SK-N-SH treated with all-trans-retinoic acid at 6 μM for 48 hours (cell line): ENCODE results near the gene CHCHD4.

ENCODE experiments used
- ATAC-seq: fragments of 200-7000 bp; cut with Tn5 transposase; 3 replicates; pipeline ENCODE4 v1.9.1; 2020; ENCODE audit warnings: mild to moderate bottlenecking, moderate library complexity
- ARNTL ChIP-seq: fragments of 450-650 bp; formaldehyde crosslinking; IDR thresholded peaks from 2 replicates; pipeline ENCODE4 v1.5.0; 2020; ENCODE audit warnings: low read depth, mild to moderate bottlenecking, moderate library complexity, borderline replicate concordance
- BACH2 ChIP-seq: fragments of 250-450 bp; sonication (Bioruptor Pico); IDR thresholded peaks from 2 replicates; pipeline ENCODE4 v1.9.0; 2021; ENCODE audit warnings: mild to moderate bottlenecking, borderline replicate concordance
- CSDC2 ChIP-seq: fragments of 250-450 bp; sonication (Bioruptor Pico); IDR thresholded peaks from 2 replicates; pipeline ENCODE4 v1.5.0; 2020; ENCODE audit warnings: mild to moderate bottlenecking, moderate library complexity
- ESRRG ChIP-seq: fragments of 250-450 bp; sonication (Bioruptor Pico); IDR thresholded peaks from 2 replicates; pipeline ENCODE4 v1.6.1; 2021; ENCODE audit warnings: mild to moderate bottlenecking
- ISL1 ChIP-seq: fragments of 250-450 bp; sonication (Bioruptor Pico); IDR thresholded peaks from 2 replicates; pipeline ENCODE4 v2.1.2; 2022; ENCODE audit warnings: mild to moderate bottlenecking, moderate library complexity
- OSR1 ChIP-seq: fragments of 250-450 bp; sonication (Bioruptor Pico); IDR thresholded peaks from 2 replicates; pipeline ENCODE4 v1.8.0; 2022; ENCODE audit warnings: moderate library complexity, mild to moderate bottlenecking, inconsistent platforms
- PPARA ChIP-seq: fragments of 250-450 bp; sonication (Bioruptor Pico); IDR thresholded peaks from 2 replicates; pipeline ENCODE4 v1.5.0; 2020; ENCODE audit warnings: mild to moderate bottlenecking, borderline replicate concordance
- RARB ChIP-seq: fragments of 250-450 bp; sonication (Bioruptor Pico); IDR thresholded peaks from 2 replicates; pipeline ENCODE4 v1.8.0; 2021; ENCODE audit warnings: mild to moderate bottlenecking, moderate library complexity
- TCF4 ChIP-seq: fragments of 250-450 bp; sonication (Bioruptor Pico); IDR thresholded peaks from 2 replicates; pipeline ENCODE4 v1.8.0; 2021; ENCODE audit warnings: mild to moderate bottlenecking, moderate library complexity, borderline replicate concordance
- TOX ChIP-seq: fragments of 250-450 bp; sonication (Bioruptor Pico); IDR thresholded peaks from 2 replicates; pipeline ENCODE4 v1.8.0; 2021; ENCODE audit warnings: mild to moderate bottlenecking, moderate library complexity, borderline replicate concordance
- ZC3H10 ChIP-seq: fragments of 250-450 bp; sonication (Bioruptor Pico); IDR thresholded peaks from 2 replicates; pipeline ENCODE4 v1.5.1; 2021; ENCODE audit warnings: mild to moderate bottlenecking, moderate library complexity
- ZFP3 ChIP-seq: fragments of 250-450 bp; sonication (Bioruptor Pico); IDR thresholded peaks from 2 replicates; pipeline ENCODE4 v1.5.0; 2020; ENCODE audit warnings: mild to moderate bottlenecking, moderate library complexity
- ZFP30 ChIP-seq: fragments of 450-650 bp; formaldehyde crosslinking; IDR thresholded peaks from 2 replicates; pipeline ENCODE4 v1.5.0; 2022; ENCODE audit warnings: mild to moderate bottlenecking, moderate library complexity
- ZNF565 ChIP-seq: fragments of 450-650 bp; formaldehyde crosslinking; conservative IDR thresholded peaks from 2 replicates; pipeline ENCODE4 v1.5.0; 2020; ENCODE audit warnings: low read depth, mild to moderate bottlenecking, moderate library complexity
- ZNF70 ChIP-seq: fragments of 450-650 bp; formaldehyde crosslinking; IDR thresholded peaks from 2 replicates; pipeline ENCODE4 v1.5.0; 2020; ENCODE audit warnings: mild to moderate bottlenecking, moderate library complexity
- ZNF8 ChIP-seq: fragments of 450-650 bp; formaldehyde crosslinking; IDR thresholded peaks from 2 replicates; pipeline ENCODE4 v1.5.0; 2020; ENCODE audit warnings: mild to moderate bottlenecking, moderate library complexity
- TF ChIP-seq, protein P1 (sequence below): fragments of 250-450 bp; sonication (Bioruptor Pico); IDR thresholded peaks from 2 replicates; pipeline ENCODE4 v1.8.0; 2020; ENCODE audit warnings: mild to moderate bottlenecking, moderate library complexity, borderline replicate concordance
- TF ChIP-seq, protein P2 (sequence below): fragments of 250-450 bp; sonication (Bioruptor Pico); IDR thresholded peaks from 2 replicates; pipeline ENCODE4 v1.5.1; 2021; ENCODE audit warnings: mild to moderate bottlenecking, moderate library complexity
- TF ChIP-seq, protein P3 (sequence below): fragments of 250-450 bp; sonication (Bioruptor Pico); IDR thresholded peaks from 2 replicates; pipeline ENCODE4 v1.8.0; 2021; ENCODE audit warnings: low read depth, mild to moderate bottlenecking, moderate library complexity, borderline replicate concordance

Gene CHCHD4

GRCh38 chr3:14133876-14134275 is 9.2 kb upstream of the CHCHD4 start:
- no peak; the same call in 2 of the 3 replicates for ATAC-seq
- TF ChIP-seq ARNTL (CRISPR knock-in tag), result no peak
- no peak for TF ChIP-seq BACH2 (CRISPR knock-in tag)
- no peak for TF ChIP-seq PPARA (CRISPR knock-in tag)
- no peak for TF ChIP-seq ZC3H10 (CRISPR knock-in tag)
- TF ChIP-seq, protein P1, sequence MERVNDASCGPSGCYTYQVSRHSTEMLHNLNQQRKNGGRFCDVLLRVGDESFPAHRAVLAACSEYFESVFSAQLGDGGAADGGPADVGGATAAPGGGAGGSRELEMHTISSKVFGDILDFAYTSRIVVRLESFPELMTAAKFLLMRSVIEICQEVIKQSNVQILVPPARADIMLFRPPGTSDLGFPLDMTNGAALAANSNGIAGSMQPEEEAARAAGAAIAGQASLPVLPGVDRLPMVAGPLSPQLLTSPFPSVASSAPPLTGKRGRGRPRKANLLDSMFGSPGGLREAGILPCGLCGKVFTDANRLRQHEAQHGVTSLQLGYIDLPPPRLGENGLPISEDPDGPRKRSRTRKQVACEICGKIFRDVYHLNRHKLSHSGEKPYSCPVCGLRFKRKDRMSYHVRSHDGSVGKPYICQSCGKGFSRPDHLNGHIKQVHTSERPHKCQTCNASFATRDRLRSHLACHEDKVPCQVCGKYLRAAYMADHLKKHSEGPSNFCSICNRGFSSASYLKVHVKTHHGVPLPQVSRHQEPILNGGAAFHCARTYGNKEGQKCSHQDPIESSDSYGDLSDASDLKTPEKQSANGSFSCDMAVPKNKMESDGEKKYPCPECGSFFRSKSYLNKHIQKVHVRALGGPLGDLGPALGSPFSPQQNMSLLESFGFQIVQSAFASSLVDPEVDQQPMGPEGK (CRISPR knock-in tag), result no peak
- no peak for TF ChIP-seq ZFP3 (CRISPR knock-in tag)
- TF ChIP-seq ISL1, result no peak
- no peak for TF ChIP-seq ZNF70 (CRISPR knock-in tag)
- TF ChIP-seq ESRRG (CRISPR knock-in tag), result no peak
- no peak for TF ChIP-seq TCF4 (CRISPR knock-in tag)
- TF ChIP-seq, protein P2, sequence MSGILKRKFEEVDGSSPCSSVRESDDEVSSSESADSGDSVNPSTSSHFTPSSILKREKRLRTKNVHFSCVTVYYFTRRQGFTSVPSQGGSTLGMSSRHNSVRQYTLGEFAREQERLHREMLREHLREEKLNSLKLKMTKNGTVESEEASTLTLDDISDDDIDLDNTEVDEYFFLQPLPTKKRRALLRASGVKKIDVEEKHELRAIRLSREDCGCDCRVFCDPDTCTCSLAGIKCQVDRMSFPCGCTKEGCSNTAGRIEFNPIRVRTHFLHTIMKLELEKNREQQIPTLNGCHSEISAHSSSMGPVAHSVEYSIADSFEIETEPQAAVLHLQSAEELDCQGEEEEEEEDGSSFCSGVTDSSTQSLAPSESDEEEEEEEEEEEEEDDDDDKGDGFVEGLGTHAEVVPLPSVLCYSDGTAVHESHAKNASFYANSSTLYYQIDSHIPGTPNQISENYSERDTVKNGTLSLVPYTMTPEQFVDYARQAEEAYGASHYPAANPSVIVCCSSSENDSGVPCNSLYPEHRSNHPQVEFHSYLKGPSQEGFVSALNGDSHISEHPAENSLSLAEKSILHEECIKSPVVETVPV (CRISPR knock-in tag), result no peak
- no peak for TF ChIP-seq RARB (CRISPR knock-in tag)
- no peak for TF ChIP-seq CSDC2
- no peak for TF ChIP-seq ZNF8

DNA sequence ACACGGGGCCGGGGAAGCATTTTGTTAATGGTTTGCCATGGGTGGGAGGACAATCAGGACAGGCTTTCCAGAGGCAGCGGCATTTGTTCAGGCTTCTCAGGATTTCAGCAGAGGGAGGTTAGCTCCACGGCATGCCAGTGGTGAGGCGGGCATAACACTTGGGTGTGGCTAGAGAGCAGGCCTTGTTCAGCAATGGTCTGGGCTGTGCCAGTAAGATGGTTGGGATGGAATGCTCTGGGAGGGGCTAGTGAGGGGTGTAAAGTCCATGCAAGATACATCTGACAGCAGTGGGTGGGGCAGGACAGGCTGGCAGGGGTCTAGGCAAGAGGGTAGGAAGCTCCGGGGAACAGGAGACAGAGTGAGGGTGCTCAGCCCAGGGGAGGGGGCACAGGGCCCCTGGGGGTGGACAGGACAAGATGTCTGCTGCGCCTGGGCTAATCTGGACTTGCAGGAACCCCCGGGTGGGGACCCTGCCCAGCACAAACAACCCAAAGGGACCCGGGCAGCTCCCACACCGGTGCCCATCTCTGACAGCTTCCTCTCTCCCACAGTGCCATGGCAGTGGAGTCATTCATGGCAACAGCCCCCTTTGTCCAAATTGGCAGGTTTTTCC is 8.6 kb upstream of the CHCHD4 start:
- TF ChIP-seq ZFP3 (CRISPR knock-in tag), result no peak
- no peak; the same call in 2 of the 3 replicates for ATAC-seq

DNA sequence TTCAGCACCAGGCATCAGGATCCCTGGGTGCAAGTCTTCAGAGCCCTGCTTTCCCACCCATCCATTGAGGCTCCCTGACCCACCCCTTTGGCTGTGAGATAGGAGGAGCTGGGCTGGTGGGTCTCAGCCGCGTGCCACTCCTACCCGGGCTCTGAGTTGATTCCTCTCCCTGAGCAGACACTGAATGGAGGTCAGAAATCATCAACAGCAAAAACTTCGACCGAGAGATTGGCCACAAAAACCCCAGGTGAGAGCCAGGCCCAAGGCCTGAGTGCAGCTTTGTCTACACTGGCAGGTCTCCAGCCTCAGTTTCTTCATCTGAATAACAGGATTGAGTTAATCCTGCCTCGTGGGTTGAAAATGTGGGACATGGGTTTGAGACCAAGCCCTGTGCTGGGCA is 8.0 kb upstream of the CHCHD4 start:
- TF ChIP-seq ZNF565 (CRISPR knock-in tag), result no peak
- no peak for TF ChIP-seq PPARA (CRISPR knock-in tag)
- no peak for TF ChIP-seq ARNTL (CRISPR knock-in tag)
- no peak for TF ChIP-seq BACH2 (CRISPR knock-in tag)
- TF ChIP-seq ZFP3 (CRISPR knock-in tag), result no peak
- no peak for TF ChIP-seq ZNF70 (CRISPR knock-in tag)
- no peak for TF ChIP-seq ZC3H10 (CRISPR knock-in tag)
- no peak for ATAC-seq

DNA sequence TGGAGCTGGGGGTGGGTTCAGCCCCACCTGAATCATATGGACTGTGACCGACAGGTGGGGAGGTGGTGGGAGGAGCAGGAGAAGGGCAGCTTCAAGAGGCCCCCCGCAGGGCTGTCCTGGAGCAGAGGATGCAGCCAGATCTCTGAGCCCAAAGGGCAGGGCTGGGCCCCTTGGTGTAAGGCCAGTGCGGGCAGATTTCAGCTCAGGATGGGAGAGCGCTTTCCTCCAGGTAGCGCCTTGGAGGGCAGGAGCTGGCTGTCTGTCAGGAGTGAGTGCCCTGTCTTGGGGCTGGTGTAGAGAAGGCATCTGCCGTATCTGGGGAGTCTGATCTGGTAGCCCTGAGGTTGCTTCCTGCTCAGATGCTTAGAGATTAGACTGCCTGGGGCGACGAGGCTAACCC is 7.5 kb upstream of the CHCHD4 start:
- no peak for TF ChIP-seq OSR1
- TF ChIP-seq CSDC2, result no peak
- TF ChIP-seq, all 23 proteins: peak for 0
- no peak for ATAC-seq

GRCh38 chr3:14131134-14131533 is 6.5 kb upstream of the CHCHD4 start:
- no peak for ATAC-seq
- TF ChIP-seq, protein P3, sequence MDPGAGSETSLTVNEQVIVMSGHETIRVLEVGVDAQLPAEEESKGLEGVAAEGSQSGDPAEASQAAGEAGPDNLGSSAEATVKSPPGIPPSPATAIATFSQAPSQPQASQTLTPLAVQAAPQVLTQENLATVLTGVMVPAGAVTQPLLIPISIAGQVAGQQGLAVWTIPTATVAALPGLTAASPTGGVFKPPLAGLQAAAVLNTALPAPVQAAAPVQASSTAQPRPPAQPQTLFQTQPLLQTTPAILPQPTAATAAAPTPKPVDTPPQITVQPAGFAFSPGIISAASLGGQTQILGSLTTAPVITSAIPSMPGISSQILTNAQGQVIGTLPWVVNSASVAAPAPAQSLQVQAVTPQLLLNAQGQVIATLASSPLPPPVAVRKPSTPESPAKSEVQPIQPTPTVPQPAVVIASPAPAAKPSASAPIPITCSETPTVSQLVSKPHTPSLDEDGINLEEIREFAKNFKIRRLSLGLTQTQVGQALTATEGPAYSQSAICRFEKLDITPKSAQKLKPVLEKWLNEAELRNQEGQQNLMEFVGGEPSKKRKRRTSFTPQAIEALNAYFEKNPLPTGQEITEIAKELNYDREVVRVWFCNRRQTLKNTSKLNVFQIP (CRISPR knock-in tag), result no peak
- TF ChIP-seq OSR1, result no peak
- TF ChIP-seq, protein P1 (CRISPR knock-in tag), result no peak
- no peak for TF ChIP-seq ZFP3 (CRISPR knock-in tag)
- TF ChIP-seq ZNF565 (CRISPR knock-in tag), result no peak

DNA sequence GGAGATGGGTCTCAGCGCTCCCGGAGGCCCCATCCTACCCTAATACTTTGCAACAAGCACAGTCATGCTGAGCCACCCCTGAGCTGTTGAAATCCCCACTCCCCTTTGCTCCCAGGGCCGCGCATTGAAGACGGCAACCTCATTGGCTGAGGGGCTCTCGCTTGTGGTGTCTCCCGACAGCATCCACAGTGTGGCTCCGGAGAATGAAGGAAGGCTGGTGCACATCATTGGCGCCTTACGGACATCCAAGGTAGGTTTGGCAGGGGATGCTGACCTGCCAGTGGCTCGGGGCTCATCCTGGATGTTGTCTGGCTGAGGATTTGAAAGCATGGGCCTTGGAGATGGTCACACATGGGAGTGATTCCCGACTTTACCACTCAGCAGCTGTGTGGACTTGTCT is 6.0 kb upstream of the CHCHD4 start:
- TF ChIP-seq ESRRG (CRISPR knock-in tag) (no peak), ZNF565 (CRISPR knock-in tag) (no peak), ZNF8 (no peak), CSDC2 (no peak), ZC3H10 (CRISPR knock-in tag) (no peak), BACH2 (CRISPR knock-in tag) (no peak), ZFP30 (CRISPR knock-in tag) (no peak), OSR1 (no peak), RARB (CRISPR knock-in tag) (no peak), ISL1 (no peak), TOX (CRISPR knock-in tag) (no peak), PPARA (CRISPR knock-in tag) (no peak)
- no peak for ATAC-seq
